ENCODE results near the gene SAP130.
A peak's percentile ranks its signal among the peaks of the same experiment; 100 is the strongest.

Gene SAP130

DNA sequence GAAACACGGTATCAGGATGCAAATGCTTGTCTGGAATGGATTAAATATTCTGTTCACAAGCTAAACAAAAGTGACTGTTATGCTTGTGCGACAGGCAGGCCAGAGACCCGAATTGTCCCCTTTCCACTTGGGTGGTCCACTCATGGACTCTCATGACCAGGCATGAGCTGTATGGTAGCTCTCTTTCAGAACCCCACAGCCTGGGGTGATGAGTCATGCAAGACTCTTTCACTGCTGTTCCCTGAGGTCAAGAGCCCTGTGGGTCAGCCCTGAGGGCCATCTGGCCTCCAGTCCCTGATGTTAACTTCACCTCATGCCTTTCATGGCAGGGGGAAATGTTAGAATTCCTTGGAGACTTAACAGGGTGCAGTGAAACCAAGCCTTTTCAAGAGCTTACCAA, 13.7 kb upstream of the SAP130 start:
- H3K9me3 ChIP-seq (ENCODE audit: severe bottlenecking) = peaks cover 30% of the 10 kb centered on the region
- no peak overlapping the region for H3K27ac ChIP-seq
- no peaks in the 10 kb centered on the region for H3K36me3 ChIP-seq
- no peak overlapping the region for H3K4me3 ChIP-seq (ENCODE audit: low read depth, low read length)
- TF ChIP-seq CTCF (IDR thresholded peaks at IDR 0.05; ENCODE audit: low read depth, low read length) = no peak
- no peaks in the 10 kb centered on the region for H3K27me3 ChIP-seq (ENCODE audit: insufficient read depth, low read depth, severe bottlenecking)
- no peak for DNase-seq

DNA sequence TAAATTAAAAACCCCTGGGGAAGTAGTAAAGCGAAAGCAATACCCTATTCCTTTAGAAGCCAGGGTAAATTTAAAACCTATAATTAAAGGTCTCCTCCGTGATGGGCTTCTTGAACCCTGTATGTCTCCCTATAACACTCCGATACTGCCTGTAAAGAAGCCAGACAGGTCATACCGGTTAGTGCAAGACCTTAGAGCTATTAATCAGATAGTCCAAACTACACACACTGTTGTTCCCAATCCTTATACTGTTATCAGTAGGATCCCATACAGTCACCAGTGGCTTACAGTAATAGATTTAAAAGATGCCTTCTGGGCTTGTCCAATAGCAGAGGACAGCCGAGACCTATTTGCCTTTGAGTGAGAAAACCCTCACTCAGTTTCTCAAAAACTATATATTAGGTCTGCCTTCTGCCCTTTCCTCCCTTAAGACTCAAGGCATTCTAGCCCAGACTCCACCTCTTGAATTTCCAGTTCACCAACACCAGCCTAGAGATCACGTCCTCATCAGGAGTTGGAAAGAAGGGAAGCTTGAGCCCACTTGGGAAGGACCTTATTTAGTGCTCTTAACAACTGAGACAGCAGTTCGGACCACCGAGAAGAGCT, 12.4 kb upstream of the SAP130 start:
- no peak for DNase-seq
- TF ChIP-seq CTCF (IDR thresholded peaks at IDR 0.05; ENCODE audit: low read depth, low read length) = no peak

DNA sequence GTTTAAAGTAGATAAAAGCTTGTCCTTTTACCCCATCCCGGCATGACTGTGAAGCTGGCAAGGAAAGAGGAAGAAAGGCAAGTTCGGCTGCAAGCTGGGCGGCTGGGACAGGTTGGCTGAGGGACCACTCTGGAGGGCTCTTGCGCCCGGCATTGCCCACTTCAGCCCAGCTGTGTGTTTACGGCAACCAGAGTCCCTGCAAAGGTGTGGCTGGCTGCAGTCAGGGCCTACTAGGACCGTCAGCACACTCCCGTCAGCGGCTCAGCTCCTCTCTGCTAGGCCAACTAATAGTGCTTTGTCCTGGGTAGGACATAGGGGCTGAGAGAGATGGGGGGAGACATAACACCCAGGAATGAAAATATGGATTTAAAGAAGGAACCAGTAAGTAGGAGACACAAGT, 11.7 kb upstream of the SAP130 start:
- no peak for DNase-seq
- no peaks in the 10 kb centered on the region for H3K36me3 ChIP-seq
- no peaks in the 10 kb centered on the region for H3K27me3 ChIP-seq (ENCODE audit: insufficient read depth, low read depth, severe bottlenecking)
- peaks cover 31% of the 10 kb centered on the region for H3K9me3 ChIP-seq (ENCODE audit: severe bottlenecking)
- no peak overlapping the region for H3K4me3 ChIP-seq (ENCODE audit: low read depth, low read length)
- TF ChIP-seq CTCF (IDR thresholded peaks at IDR 0.05; ENCODE audit: low read depth, low read length) = no peak
- no peak overlapping the region for H3K27ac ChIP-seq

More for the DNA sequence above, 12.4 kb upstream of the SAP130 start:
- no peaks in the 10 kb centered on the region for H3K36me3 ChIP-seq
- H3K9me3 ChIP-seq (ENCODE audit: severe bottlenecking) = peaks cover 31% of the 10 kb centered on the region
- H3K27me3 ChIP-seq (ENCODE audit: insufficient read depth, low read depth, severe bottlenecking) = no peaks in the 10 kb centered on the region
- no peak overlapping the region for H3K4me3 ChIP-seq (ENCODE audit: low read depth, low read length)
- no peak overlapping the region for H3K27ac ChIP-seq

DNA sequence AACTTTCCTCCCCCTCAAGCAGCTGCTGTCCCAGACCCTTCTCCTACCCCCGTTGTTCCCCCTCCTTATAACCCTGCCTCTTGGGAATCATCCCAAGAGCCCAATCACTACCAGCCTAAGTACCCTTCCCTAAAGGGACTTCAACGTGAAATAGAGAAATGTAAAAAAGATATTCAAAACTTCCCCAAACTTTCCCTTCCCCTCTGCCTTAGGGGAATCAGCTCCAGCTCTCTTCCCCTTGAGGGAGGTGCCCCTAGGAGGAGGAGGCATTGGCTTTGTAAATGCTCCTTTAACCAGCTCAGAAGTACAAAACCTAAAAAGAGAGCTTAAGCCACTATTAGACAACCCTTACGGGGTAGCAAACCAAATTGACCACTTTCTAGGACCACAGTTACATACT, 10.6 kb upstream of the SAP130 start:
- H3K27ac ChIP-seq = no peak overlapping the region
- DNase-seq = no peak
- TF ChIP-seq CTCF (IDR thresholded peaks at IDR 0.05; ENCODE audit: low read depth, low read length) = no peak
- H3K9me3 ChIP-seq (ENCODE audit: severe bottlenecking) = peaks cover 23% of the 10 kb centered on the region
- H3K27me3 ChIP-seq (ENCODE audit: insufficient read depth, low read depth, severe bottlenecking) = no peaks in the 10 kb centered on the region
- H3K36me3 ChIP-seq = no peaks in the 10 kb centered on the region
- no peak overlapping the region for H3K4me3 ChIP-seq (ENCODE audit: low read depth, low read length)

- no peak for DNase-seq
- H3K27ac ChIP-seq = no peak overlapping the region
- no peaks in the 10 kb centered on the region for H3K27me3 ChIP-seq (ENCODE audit: insufficient read depth, low read depth, severe bottlenecking)
- no peak overlapping the region for H3K4me3 ChIP-seq (ENCODE audit: low read depth, low read length)
- H3K9me3 ChIP-seq (ENCODE audit: severe bottlenecking) = peaks cover 19% of the 10 kb centered on the region
- TF ChIP-seq CTCF (IDR thresholded peaks at IDR 0.05; ENCODE audit: low read depth, low read length) = 0 out of 2 replicates have a peak, but pooled peaks have one; percentile 7
- no peaks in the 10 kb centered on the region for H3K36me3 ChIP-seq
These were observed 9.8 kb upstream of the SAP130 start for GRCh38 chr2:128037649-128038048.
